HG02763 (cell line): ENCODE results near the gene ACOT8.
A peak's percentile ranks its signal among the peaks of the same experiment; 100 is the strongest.
"Not testable (repeated sequence)": the region's sequence is repeated elsewhere in the genome, so short reads cannot be mapped to it uniquely, and the experiment has no call there.

ENCODE experiments used
- ATAC-seq: cut with Tn5 transposase; IDR thresholded peaks from one replicate; pipeline ENCODE4 v1.9.1; 2021; ENCODE audit warnings: mild to moderate bottlenecking, moderate library complexity; ENCODE audit not compliant: unreplicated experiment

Gene ACOT8

DNA sequence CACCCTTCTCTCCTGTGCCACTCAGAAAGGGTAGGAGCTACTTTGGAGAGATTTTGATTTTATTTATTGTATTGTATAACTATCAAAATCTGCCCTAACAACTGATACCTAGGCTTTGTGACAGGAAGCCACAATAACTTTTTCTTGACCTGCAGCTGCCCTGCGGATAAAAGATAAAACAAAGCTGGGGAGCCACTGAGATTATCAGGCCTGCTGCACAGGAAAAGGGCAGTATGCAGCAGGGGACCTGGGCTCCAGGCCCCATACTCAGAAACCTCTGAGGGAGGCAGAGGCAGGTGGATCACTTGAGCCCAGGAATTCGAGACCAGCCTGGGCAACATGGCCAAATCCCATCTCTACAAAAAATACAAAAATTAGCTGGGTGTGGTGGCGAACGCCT lies 24.6 kb downstream of the ACOT8 start:
- no peak for ATAC-seq

DNA sequence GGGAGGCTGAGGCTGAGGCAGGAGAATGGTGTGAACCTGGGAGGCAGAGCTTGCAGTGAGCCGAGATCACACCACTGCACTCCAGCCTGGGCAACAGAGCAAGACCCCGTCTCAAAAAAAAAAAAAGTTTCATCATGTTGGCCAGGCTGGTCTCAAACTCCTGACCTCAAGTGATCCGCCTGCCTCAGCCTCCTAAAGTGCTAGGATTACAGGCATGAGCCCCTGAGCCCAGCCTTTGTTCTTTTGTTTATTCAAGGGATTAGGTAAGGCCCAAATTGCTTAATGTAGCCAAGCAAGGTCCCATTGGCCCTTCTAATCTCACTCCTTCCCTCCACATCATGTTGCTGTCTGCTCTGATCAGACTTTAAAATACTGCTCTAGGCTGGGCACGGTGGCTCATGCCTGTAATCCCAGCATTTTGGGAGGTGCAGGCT lies 27.5 kb downstream of the ACOT8 start:
- ATAC-seq: not testable (repeated sequence)

DNA sequence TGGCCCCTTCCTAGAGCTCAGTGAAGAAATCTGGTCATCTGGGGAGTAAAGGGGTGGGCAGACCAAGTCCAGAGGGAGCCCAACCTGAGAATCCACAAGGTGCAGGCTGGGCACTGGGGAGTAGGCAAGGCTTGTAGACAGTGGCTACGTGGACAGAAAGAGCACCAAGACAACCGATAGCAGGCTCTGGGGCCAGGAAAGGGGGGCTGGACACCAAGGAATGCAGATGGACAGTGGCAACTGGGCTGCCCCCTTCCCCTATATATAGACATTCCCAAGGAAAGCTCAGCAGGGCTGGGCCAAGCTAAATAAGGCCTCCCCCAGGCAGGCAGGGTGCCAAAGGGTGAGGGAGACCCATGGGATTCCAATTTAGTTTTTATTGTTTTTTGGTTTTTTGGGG lies 28.6 kb downstream of the ACOT8 start:
- no peak for ATAC-seq

DNA sequence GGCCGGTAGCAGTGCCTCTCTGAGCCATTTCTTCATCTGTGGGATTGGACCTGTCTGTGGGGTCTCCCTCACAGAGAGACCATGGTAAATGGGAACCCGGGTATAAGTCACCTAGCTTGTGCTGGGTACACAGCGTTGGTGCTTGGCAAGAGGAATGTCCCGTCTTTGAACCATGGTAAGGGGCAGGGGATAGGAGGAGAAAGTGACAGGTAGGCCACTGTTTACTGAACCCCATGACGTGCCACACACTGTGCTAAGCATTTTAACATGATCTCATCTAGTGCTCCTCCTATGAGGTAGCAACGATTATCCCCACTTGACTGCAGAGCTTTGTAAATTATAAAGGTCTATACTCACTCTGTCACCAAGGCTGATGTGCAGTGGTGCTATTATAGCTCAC lies 29.5 kb downstream of the ACOT8 start:
- no peak for ATAC-seq

DNA sequence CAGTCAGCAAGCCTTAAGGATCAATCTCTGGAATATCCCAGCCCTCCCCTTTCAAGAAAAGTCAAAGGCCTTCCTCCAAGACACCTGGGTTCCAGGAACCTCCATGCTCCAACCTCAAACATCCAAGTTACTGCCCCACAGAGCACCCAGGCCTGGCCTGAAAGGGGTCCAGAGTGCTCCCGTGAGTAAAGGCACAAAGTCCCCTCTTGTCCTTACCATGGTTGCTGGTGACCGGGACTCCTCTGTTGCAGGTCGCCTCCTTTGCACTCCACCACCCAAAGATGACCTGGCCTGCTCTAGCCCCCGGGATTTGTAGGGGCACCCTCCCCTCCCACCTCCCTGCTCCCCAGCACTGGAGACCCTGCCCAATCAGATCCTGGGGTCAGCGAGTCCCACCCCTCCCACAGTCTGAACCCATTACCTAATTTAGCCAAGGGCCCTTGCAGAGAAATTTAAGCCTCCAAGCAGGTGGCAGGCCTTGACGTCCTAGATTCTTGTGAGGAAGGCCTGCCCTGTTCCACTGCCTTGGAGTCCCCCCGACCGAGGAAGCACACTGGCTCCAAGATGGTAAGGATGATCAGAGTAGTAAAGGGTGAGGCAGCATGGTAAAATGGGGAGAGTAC lies 30.1 kb downstream of the ACOT8 start, which contains the start of gene TNNC2:
TSS of gene TNNC2 (minus strand) at position 283 of the 623 bp plus-strand sequence. CDS start at position 219, 64 bp downstream.
- ATAC-seq: no peak

DNA sequence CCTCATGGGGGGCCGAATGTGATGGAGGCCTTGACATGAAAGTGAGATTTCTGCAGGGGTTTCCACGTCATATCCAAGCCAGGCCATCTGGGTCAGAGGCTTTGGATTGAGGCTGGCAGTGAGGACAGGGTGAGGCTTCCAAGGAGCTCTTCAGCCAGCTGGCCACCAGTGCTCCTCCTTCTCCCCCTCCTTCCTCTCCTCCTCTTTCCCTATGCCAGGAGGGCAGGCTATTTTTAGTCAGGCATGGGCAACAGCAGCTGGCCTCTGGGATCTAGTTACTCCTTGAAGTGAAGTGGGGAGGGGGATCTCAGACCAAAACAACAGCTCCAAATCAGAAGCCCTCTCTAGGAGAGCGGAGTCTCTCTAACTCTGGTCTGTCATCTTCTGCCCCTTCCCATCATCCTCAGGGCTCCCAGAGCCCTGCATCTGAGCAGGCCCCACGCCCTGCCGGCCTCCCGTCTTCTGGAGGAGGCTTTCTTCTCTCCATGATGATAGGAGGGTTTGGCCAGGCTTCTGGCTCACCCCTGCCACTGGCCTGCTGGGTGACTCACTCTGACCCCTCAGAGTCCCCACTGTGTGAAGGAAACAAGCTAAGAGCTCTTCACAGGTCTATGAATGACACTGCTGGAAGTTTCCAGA lies 30.7 kb downstream of the ACOT8 start:
- no peak for ATAC-seq

DNA sequence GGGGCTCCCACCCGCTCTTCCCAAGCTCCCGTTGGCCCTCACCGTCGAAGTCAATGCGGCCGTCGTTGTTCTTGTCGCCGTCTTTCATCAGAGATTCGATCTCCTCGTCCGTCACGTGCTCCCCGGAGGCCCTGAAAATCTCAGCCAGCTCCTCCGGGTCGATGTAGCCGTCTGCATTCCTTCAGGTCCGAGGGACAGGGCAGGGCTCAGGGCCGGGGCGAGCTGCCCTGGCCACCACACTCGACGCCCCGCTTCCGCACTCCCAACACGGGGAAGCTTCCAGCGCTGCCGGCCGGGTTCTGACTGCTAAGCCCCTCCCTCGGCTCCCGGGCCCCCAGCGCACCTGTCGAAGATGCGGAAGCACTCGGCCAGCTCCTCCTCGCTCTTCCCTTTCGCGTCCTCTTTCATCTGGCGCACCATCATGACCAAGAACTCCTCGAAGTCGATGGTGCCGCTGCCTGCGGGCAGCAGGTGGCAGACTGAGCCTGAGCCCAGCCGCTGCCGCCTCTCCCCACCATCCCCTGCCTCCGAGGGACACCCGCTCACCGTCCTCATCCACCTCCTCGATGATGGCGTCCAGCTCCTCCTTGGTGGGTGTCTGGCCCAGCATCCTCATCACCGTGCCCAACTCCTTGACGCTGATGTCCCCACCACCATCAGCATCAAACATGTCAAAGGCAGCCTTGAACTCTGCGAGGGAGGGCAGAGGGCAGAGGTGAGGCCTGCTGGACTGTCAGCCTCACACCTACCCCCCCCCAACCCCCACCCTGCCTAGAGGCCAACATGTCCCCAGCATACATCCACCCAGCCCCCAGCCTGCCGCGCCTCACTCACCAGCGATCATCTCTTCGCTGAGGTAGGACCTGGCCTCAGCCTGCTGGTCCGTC lies 33.0 kb downstream of the ACOT8 start:
- ATAC-seq: no peak

DNA sequence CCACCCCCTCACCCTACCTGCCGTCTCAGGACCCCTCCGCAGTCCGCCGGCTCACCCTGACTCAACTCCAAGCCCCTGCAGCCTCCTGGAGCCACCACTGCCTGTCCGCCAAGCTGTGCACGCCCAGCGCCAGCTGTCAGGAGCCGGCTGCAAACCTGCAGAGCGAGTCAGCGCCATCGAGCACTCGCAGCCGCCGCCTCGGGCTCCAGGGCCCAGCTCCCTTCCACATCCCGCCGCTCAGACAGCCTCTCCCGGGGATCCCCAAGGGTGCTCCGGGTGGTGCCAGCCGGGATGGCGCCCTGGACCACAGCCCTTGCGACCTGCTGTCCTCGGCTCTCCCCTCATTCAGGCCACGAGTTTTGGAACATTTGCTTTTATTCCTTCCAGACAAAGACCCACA lies 34.3 kb downstream of the ACOT8 start:
- no peak for ATAC-seq

DNA sequence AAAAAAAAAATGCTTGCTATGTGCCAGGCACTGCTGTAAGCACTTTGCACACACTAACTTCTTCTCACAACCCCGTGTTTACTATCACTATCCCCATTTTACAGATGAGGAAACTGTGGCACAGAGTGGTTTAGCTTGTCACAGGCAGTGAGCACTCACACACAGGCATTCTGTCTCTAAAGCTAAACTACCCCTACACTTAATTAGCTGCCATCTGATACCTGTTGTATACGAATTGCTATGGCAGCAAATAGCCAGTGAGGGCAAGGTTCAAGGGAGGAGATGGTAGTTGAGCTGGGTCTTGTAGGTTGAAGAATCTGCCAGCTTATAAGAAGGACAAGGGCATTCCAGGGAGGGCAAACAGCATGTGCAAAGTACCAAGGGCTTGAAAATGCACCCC lies 35.2 kb downstream of the ACOT8 start:
- no peak for ATAC-seq

DNA sequence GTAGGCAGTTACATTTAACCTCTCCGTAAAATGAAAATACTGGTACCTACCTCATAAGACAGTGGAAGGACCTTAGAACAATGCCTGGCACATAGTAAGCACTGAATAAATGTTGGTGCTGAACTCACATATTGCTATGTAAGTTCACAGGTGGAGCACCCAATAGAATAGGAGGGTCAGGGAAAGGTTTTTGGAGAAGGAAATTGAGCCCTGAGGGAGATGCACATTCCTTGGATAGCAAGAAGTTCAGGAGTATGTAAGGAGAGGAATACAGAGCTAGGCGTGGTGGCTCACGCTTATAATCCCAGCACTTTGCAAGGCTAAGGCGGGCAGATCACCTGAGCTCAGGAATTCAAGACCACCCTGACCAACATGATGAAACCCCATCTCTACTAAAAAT lies 37.7 kb downstream of the ACOT8 start:
- ATAC-seq: no peak

DNA sequence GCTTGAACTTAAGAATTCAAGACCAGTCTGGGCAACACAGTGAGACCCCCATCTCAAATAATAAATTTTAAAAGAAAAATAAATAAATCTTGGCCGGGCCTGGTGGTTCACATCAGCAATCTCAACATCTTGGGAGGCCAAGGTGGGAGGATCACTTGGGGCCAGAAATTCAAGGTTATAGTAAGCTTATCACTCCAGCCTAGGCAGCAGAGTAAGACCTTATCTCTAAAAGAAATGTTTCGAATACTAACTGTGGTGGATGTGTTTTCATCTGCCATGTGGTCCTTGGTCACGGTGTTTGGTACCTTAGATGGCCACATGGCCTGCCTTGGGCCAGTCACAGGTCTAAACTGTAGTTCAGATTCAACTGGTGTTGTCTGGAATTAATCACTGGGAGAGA lies 39.0 kb downstream of the ACOT8 start:
- ATAC-seq: no peak

DNA sequence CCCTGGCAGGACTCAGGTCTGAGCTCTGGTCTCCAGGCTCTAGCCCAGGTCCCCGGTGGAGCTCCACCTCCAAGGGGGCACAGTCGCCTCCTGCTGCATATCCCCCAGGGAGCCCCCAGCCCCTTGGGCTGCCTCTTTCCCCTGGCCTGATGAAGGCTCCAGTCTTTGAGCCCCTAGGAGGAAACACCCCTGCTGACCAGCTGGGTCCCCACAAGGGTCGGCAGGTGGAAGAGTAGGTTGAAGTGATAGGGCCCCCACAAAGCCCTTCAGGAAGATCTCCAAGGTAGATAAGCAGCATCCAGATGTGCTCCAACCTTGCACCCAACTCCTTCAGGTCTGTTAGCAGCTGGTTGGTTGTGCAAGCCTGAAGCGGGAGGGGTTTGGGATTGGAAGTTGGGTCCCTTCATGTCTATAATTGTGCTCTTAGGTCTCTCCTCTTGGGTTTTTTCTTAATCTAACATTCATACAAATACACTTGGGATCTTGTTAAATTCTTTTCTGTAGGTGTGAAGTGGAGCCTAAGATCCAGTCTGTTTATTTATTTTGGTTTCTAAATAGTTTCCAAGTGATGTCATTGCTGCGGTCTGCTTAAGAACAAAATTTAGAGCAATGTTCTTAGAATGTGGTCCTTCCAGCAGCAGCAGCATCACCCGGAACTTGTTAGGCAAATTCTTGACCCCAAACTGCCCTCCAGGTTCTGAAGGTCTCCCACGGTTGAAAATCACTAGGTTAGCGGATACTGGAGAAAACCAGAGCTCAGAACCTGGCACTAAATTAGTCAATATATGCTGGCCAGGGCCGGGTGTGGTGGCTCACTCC lies 39.6 kb downstream of the ACOT8 start:
- ATAC-seq: no peak

DNA sequence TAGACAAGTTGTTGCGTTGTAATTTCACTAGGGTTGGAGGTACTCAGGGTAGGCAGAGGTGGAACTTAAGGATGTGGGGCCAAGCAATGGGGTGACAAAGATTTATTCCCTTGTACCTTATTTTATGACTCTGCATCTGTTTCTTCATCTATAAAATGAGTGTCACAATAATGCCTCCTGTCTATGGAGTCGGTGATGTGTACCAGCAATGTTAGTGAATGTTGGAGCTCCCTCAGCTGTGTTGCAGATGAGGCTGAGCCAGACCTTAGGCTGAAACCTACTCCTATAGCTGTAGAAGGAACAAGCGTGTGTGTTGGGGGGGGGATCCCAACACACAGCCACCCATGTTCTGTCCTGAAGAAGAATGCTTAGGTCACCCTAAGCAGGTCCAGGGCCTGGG lies 40.2 kb downstream of the ACOT8 start:
- no peak for ATAC-seq

DNA sequence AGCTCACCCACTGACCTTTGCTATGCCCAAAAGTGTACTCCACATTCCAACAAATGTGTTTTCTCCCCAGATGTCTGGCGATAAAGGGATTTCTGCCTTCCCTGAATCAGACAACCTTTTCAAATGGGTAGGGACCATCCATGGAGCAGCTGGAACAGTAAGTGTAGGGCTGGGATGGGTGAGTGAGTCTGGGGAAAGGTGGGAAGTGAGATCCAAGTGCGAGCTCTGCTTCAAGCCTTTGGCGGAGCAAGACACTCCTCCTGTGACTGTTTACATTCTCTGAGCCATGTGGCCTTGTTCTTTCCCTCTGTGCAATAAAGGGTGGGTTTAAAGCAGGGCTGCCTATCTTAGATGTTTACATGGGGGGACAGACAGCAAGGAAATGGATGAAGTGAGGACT lies 42.9 kb downstream of the ACOT8 start:
- no peak for ATAC-seq

DNA sequence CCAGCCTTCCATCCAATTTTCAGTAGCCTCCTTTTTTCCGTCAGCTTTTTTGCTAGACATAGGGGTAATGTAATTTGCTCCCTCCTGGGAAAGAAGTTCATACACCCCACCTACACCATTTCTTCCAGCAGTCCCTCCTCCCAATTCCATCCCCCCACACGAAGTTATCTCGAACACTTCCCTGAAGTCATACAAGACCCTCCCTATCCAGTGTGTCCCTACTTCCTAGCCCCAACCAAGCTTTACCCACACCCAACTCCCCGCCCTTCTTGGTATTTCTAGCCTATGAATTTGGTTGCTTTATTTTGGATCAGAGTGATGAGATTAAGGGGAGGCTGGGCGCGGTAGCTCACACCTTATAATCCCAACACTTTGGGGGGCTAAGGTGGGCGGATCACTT lies 43.7 kb downstream of the ACOT8 start:
- no peak for ATAC-seq

DNA sequence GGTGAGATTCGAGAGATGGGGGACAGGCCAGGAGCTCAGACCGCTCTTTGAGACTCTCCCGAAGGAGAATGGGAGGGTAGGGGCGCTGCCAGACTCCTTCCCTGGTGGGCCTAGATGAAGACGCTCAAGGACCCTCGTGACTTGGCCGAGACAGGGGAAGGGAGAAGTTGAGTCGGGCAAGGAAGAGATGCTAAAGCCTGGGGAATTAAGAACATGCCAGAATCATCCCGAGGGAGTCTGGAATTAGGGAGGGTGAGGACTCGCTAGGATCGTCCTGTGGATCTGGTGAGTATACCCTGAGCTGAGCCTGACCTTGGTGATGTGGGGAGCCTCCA lies 44.2 kb downstream of the ACOT8 start:
- no peak for ATAC-seq

DNA sequence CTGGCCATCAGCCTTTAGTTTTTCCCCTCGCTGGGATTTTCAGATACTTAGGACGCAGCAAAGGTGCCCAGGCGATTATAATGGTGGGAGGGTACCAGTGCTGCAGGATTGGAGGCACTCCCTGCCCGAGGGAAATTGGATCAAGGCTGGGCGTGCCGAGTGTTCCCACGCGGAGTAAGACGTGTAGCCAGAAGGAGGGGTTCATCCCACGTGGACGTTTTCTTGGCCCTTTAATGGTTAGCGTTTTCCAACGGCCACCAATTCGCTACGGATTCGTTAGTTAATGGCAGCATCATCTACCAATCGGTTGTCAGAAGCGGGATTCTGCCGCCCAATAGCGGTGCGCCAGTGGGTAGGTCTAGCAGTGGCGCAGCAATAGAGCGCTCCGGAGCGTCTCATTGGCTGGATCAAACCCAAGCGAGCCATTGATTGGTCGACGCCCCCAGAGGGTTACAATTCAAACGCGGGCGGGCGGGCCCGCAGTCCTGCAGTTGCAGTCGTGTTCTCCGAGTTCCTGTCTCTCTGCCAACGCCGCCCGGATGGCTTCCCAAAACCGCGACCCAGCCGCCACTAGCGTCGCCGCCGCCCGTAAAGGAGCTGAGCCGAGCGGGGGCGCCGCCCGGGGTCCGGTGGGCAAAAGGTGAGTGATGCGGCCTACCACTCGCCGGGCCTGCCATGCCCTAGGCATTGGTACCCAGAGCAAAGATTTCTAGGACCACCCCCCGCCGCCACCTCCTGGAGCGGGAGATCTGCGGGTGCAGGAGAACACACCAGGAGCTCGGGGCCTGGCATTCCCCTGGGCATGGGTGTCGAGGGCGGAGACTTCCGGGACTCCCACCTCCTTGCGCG lies 44.8 kb downstream of the ACOT8 start, which contains the start of gene UBE2C:
TSS of gene UBE2C (plus strand) at position 488 of the 849 bp plus-strand sequence. CDS start at position 540, 52 bp downstream.
- ATAC-seq: peak; percentile 97

DNA sequence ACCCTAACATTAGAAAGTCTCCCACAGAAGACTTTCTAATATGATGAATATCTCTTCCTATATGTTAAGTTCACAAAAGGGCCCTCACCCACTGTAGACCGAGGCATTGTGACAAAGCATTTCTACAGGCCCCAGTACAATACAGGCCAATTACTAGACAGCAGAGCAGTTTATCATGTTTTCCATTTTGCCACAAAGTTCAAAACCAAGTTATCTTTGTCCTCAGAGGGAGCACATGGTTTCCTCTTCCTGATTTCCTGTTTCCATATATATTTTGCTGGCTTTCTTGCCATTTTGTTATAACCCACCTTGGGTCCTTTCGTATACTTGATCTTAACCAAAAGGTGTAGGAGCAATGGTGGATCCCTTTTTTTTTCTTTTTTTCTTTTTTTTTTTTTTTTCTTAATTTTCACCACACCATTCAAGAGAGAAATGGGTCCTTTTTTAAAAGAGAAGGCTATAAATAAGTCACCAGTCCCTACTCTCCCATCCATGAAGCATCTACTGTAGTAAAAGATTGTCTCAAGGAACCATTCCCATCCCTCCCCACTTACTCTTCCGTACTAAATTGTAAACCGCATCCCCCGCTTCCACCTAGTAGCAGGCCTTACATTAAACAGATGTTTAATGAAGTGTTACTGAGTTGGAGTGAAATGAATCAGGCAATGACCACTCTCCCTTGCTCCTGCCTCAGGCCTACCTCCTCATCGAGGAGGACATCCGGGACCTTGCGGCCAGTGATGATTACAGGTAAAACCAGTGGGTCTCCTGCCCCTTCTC lies 46.8 kb downstream of the ACOT8 start:
- ATAC-seq: no peak

DNA sequence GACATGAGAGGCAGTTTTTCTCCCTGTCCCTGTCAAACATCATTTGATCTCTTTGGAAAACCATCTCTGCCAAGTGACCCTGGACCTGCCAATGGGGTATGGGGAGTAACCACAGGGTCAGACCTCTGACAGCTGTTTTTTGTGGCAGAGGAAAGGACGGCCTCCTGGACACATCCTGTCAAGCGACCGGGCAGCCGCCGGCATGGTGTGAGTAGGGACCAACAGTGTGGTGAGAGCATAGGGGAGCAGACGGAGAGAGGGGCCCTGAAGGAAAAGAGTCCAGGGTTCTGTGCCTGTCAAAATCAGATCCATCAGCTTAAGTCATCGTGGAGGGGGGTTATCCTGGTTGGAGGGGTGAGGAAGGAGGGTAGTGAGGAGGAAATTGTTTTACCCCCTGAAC lies 55.3 kb downstream of the ACOT8 start:
- no peak for ATAC-seq
